GM12801 (cell line): Measurements from ENCODE around the gene CCDC12.

Experiments used
- TF ChIP-seq, protein P1 (sequence below): IDR thresholded peaks from one replicate; pipeline ENCODE4 v1.5.1; 2011; ENCODE audit warnings: control low read depth; ENCODE audit not compliant: insufficient read length; ENCODE audit errors: extremely low read depth

CCDC12 gene

DNA sequence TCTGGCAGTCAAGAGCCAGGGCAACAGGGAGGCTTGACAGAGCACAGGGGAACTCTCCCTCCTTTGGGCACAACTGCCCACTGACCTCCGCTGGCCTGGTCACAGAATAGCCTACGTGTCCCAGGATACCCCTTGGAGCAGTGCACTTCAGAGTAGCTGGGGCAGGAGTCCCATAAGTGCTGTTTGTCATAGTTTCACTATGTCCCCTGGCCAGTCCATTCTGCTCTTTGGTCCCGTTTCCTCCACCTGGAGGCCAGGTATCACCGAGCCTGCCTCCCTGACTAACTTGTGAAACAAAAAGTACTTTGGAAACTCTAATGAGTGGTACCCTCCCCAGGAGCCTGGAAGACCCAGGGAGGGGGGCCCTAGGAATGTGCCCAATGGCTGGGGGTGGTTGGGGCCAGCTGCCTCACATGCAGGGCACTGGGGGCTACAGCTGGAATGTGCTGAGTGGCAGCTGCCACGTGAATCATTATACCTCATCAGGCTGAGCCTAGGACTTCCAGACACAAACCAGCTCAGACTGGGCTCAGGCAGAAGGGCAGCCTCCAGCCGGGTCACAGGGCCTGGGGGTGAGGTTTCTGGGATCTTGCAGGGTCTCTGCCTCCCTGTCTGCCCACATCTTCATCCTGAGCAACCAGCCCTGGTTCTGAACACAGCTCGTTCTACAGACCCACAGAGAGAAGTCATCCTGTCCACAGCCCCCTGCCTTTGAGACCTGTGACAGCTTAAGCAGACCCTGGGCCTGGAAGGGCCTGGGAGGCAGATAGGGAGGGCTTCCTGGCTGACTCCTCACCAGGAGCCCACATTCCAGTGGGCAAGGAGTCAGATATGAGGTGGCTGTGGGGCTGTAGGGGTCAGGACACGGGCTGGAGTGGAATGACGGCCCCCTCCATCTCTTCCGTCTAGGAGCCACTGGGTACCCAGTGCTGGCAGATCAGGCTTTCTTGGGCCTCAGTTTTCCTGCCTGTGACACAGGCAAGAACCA lies 99.9 kb downstream of the CCDC12 start:
- TF ChIP-seq, protein P1, sequence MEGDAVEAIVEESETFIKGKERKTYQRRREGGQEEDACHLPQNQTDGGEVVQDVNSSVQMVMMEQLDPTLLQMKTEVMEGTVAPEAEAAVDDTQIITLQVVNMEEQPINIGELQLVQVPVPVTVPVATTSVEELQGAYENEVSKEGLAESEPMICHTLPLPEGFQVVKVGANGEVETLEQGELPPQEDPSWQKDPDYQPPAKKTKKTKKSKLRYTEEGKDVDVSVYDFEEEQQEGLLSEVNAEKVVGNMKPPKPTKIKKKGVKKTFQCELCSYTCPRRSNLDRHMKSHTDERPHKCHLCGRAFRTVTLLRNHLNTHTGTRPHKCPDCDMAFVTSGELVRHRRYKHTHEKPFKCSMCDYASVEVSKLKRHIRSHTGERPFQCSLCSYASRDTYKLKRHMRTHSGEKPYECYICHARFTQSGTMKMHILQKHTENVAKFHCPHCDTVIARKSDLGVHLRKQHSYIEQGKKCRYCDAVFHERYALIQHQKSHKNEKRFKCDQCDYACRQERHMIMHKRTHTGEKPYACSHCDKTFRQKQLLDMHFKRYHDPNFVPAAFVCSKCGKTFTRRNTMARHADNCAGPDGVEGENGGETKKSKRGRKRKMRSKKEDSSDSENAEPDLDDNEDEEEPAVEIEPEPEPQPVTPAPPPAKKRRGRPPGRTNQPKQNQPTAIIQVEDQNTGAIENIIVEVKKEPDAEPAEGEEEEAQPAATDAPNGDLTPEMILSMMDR: no peak

DNA sequence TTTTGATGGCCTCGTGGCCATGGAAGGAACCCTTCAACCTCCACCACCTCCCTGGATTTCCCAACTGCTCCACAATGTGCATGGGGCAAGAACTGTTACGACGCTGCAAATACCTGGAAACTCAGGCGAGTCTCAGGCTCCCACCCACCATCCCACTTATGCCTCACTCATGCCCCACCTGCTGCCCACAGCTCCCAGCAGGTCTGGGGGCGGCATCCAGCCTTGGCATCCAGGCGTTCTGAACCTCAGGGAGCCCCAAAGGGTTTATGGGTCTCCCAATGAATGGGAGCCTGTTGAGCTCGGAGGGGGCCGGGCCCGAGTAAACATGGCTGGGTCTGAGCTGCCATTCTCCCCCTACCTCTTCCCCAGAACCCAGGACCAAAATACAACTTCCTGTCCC lies 101.0 kb downstream of the CCDC12 start:
- TF ChIP-seq, protein P1: no peak

DNA sequence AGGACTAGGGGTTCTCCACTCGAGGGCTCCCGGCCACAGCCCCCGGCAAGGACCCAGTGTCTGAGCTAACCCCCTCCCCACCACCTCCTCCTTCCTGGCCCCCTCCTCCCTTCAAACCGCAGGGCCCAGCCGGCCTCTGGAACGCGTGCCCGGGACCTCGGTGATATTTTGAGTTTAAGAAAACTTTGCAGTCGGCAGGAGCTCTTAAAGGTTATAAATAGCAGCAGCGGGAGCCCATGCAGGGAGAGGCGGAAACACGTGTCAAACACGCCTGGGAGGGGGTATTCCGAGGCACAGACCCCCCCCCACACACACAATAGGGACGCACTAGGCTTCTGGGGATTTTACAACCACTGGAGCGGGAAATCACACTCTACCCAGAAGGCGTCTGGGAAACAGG lies 102.1 kb downstream of the CCDC12 start:
- TF ChIP-seq, protein P1: no peak

DNA sequence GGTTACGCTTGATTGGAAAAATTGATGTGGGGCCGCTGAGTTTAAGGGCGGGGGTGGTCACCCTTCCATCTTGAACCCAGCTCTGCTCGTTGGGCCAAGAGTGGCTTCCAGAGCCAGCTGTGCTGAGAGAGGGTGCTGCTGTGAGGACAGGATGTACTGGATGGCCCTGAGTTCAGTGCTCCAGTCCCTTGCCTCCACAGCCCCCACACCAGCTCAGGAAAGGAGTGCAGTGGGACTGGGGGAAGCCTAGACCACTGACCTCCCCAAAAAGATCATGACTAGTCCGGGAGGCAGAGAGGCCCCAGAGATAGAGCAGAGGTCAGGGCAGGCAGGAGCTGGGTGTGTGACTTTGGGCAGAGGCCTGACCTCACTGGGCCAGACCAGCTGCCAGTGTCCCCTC lies 103.0 kb downstream of the CCDC12 start:
- TF ChIP-seq, protein P1: no peak
